GM23338 (cell line): ENCODE measurements around the gene RAD23B. TPM values are rescaled to one million over a fixed set of nuclear protein-coding genes. Genes with fewer than 3 reads are reported as not detected.

Experiments used
- ATAC-seq: fragments of 200-7000 bp; cut with Tn5 transposase; 3 replicates; pipeline ENCODE4 v1.9.1; 2020
- DNase-seq: peaks from one replicate; pipeline ENCODE4 v3.0.0-alpha.2; 2015; ENCODE audit warnings: low spot score
- H2AFZ ChIP-seq: fragments of 200-600 bp; sonication (generic); 2 replicates; pipeline ENCODE4 v1.8.0; 2016; ENCODE audit warnings: antibody characterized with exemption, mild to moderate bottlenecking, moderate library complexity
- H3F3A ChIP-seq: fragments of 200-600 bp; sonication (generic); replicated peaks from 2 replicates; pipeline ENCODE4 v1.8.0; 2017; ENCODE audit warnings: antibody characterized with exemption, mixed run types, low read depth
- H3K27ac ChIP-seq: fragments of 200-600 bp; sonication (generic); 2 replicates; pipeline ENCODE4 v1.6.1; 2016; ENCODE audit warnings: low read depth
- H3K27me3 ChIP-seq: fragments of 200-600 bp; sonication (generic); 2 replicates; pipeline ENCODE4 v1.8.0; 2016; ENCODE audit warnings: mild to moderate bottlenecking, mixed run types, moderate library complexity; ENCODE audit not compliant: insufficient read depth
- H3K36me3 ChIP-seq: fragments of 200-600 bp; sonication (generic); 2 replicates; pipeline ENCODE4 v1.8.0; 2016; ENCODE audit warnings: mild to moderate bottlenecking; ENCODE audit not compliant: insufficient read depth
- H3K4me1 ChIP-seq: fragments of 200-600 bp; sonication (generic); 2 replicates; pipeline ENCODE4 v1.8.0; 2016; ENCODE audit warnings: mild to moderate bottlenecking, moderate library complexity; ENCODE audit not compliant: insufficient read depth
- H3K4me2 ChIP-seq: fragments of 200-600 bp; sonication (generic); 2 replicates; pipeline ENCODE4 v1.7.1; 2017; ENCODE audit warnings: mixed run types
- H3K4me3 ChIP-seq: fragments of 200-600 bp; sonication (generic); 2 replicates; pipeline ENCODE4 v1.6.1; 2016; ENCODE audit warnings: mixed run types
- H3K79me2 ChIP-seq: fragments of 200-600 bp; sonication (generic); replicated peaks from 2 replicates; pipeline ENCODE4 v1.8.0; 2017; ENCODE audit warnings: mild to moderate bottlenecking; ENCODE audit not compliant: insufficient read depth
- H3K9me2 ChIP-seq: fragments of 200-600 bp; sonication (generic); 2 replicates; pipeline ENCODE4 v1.8.0; 2017; ENCODE audit not compliant: insufficient read depth
- H4K20me1 ChIP-seq: fragments of 200-600 bp; sonication (generic); replicated peaks from 2 replicates; pipeline ENCODE4 v1.8.0; 2017; ENCODE audit warnings: mild to moderate bottlenecking; ENCODE audit not compliant: insufficient read depth
- H3K27ac Mint-ChIP-seq: 2 replicates; pipeline ENCODE4 v1.8.0; 2020; ENCODE audit warnings: inconsistent platforms, mild to moderate bottlenecking, moderate library complexity, mixed read lengths
- H3K27me3 Mint-ChIP-seq: 3 replicates; pipeline ENCODE4 v1.8.0; 2022; ENCODE audit warnings: low read depth, mild to moderate bottlenecking, moderate library complexity, mixed read lengths, inconsistent platforms; ENCODE audit not compliant: insufficient read depth, poor library complexity
- H3K36me3 Mint-ChIP-seq: 3 replicates; pipeline ENCODE4 v1.8.0; 2021; ENCODE audit warnings: low read depth, mild to moderate bottlenecking, inconsistent platforms, moderate library complexity, mixed read lengths
- H3K4me1 Mint-ChIP-seq: 3 replicates; pipeline ENCODE4 v1.8.0; 2020; ENCODE audit warnings: mild to moderate bottlenecking, inconsistent platforms, mixed read lengths
- H3K4me3 Mint-ChIP-seq: 3 replicates; pipeline ENCODE4 v1.8.0; 2021; ENCODE audit warnings: moderate library complexity, mild to moderate bottlenecking, inconsistent platforms, mixed read lengths
- H3K9me3 Mint-ChIP-seq: 3 replicates; pipeline ENCODE4 v1.8.0; 2020; ENCODE audit warnings: moderate library complexity, mild to moderate bottlenecking, inconsistent platforms, mixed read lengths
- EZH2phosphoT487 ChIP-seq: fragments of 200-600 bp; sonication (generic); IDR thresholded peaks from one replicate; pipeline ENCODE4 v1.8.1; 2018; ENCODE audit warnings: antibody characterized with exemption; ENCODE audit not compliant: unreplicated experiment
- POLR2AphosphoS5 ChIP-seq: IDR thresholded peaks from 2 replicates; pipeline ENCODE4 v1.6.1; 2016; ENCODE audit warnings: antibody characterized with exemption, low read depth
- polyA plus RNA-seq: library from polyadenylated mRNA; unstranded; fragments of >200 nt; fragmentation: Nextera tagmentation; extraction: Ambion mirVana; gene quantifications from 2 replicates; pipeline ENCODE4 v1.2.1, GENCODE V29; 2016
- total RNA-seq: library from RNA; depleted of rRNA; stranded (reverse); fragments of >200 nt; shearing (Covaris generic); gene quantifications from 2 replicates; pipeline ENCODE4 v1.2.3, GENCODE V29; 2014
- TF ChIP-seq, protein P1 (sequence below): IDR thresholded peaks from 2 replicates; pipeline ENCODE4 v1.6.1; 2016; ENCODE audit warnings: antibody characterized with exemption
- TF ChIP-seq, protein P2 (sequence below), 2 experiments: fragments of 200-600 bp in 1 of 2; sonication (generic) in 1 of 2; conservative IDR thresholded peaks; 2 replicates each; pipeline versions ENCODE4 v1.5.1 to v1.6.1; 2016 to 2017; ENCODE audit warnings: antibody characterized with exemption in 2 of 2, low read depth in 2 of 2, mild to moderate bottlenecking in 2 of 2, moderate library complexity in 1 of 2
- TF ChIP-seq, protein P3 (sequence below): IDR thresholded peaks from one replicate; pipeline ENCODE4 v1.6.1; 2018; ENCODE audit warnings: antibody characterized with exemption; ENCODE audit not compliant: unreplicated experiment

RAD23B gene
- total and polyA plus RNA-seq, 2 experiments from 2014 or later, result 31.1 to 137 TPM

DNA sequence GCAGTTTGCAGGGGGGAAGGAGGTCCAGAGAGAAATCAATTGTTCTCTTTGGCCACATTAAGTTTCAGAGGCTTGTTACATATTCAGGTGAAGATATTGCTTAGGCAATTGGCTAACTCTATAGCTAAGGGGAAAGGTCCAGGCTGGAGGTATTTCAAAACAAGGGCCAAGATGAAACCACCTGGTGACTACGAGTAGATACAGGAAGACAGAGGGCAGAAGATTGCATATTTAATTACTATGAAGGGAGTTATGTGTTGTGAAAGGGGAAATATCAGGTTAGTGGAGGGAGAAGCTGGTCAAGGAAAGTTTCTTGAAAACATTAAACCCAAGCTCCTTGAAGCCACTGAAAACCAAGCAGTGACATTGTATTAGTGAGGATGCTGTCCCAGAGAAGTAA, 1.9 kb upstream of the RAD23B start (continued):
- TF ChIP-seq, protein P1, sequence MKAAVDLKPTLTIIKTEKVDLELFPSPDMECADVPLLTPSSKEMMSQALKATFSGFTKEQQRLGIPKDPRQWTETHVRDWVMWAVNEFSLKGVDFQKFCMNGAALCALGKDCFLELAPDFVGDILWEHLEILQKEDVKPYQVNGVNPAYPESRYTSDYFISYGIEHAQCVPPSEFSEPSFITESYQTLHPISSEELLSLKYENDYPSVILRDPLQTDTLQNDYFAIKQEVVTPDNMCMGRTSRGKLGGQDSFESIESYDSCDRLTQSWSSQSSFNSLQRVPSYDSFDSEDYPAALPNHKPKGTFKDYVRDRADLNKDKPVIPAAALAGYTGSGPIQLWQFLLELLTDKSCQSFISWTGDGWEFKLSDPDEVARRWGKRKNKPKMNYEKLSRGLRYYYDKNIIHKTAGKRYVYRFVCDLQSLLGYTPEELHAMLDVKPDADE, result no peak
- TF ChIP-seq POLR2AphosphoS5 (no peak), EZH2phosphoT487 (no peak)

DNA sequence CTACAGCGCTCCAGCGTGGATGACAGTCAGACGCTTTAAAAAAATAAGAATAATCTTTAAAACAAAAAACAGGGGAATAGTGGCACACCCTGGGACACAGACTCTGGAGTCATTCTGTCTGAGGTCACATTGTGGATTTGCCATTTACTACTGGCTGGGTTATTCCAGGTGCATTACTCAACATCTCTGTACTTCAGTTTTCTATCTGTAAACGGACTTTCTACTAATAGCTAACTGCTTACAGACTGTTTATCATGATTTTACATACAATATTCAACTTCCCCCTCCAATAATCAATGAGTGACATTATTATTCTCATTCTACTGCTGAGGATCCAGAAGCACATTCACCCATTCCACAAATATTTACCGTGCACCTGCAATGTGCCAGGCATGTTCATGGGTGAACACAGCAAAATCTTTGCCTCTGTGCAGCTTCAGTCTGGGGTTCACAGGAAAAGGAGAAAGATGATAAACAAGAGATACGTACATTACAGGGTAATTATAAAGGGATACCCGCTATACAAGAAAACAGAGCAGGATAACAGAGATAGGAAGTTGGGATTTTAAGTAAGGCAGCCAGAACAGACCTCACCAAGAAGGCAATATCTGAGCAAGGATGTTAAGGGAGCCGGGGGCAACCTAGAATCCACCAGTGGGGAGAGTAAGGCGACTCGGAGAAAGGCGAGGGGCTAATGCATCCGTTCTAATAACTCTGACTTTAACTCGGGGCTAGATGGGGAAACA, 984 bp upstream of the RAD23B start:
- peaks cover 31% of the 10 kb centered on the region for H3K4me1 Mint-ChIP-seq
- H3K36me3 Mint-ChIP-seq, result peaks cover 15% of the 10 kb centered on the region
- peak overlapping the region; percentile 64 for H2AFZ ChIP-seq

More for the DNA sequence above, 984 bp upstream of the RAD23B start:
- Mint-ChIP-seq H3K4me3 (peak overlapping the region; percentile 92), H3K27ac (peak overlapping the region; percentile 66), H3K9me3 (no peaks in the 10 kb centered on the region), H3K27me3 (peaks cover 5% of the 10 kb centered on the region)
- Histone ChIP-seq H3K27me3 (no peaks in the 10 kb centered on the region), H3F3A (no peaks in the 10 kb centered on the region), H3K79me2 (peaks cover 41% of the 10 kb centered on the region), H3K4me3 (peak overlapping the region; percentile 60), H3K36me3 (no peaks in the 10 kb centered on the region), H4K20me1 (peaks cover 17% of the 10 kb centered on the region), H3K4me2 (peak overlapping the region; percentile 85), H3K27ac (no peak overlapping the region), H3K9me2 (no peaks in the 10 kb centered on the region), H3K4me1 (peaks cover 23% of the 10 kb centered on the region)
- TF ChIP-seq, protein P2, sequence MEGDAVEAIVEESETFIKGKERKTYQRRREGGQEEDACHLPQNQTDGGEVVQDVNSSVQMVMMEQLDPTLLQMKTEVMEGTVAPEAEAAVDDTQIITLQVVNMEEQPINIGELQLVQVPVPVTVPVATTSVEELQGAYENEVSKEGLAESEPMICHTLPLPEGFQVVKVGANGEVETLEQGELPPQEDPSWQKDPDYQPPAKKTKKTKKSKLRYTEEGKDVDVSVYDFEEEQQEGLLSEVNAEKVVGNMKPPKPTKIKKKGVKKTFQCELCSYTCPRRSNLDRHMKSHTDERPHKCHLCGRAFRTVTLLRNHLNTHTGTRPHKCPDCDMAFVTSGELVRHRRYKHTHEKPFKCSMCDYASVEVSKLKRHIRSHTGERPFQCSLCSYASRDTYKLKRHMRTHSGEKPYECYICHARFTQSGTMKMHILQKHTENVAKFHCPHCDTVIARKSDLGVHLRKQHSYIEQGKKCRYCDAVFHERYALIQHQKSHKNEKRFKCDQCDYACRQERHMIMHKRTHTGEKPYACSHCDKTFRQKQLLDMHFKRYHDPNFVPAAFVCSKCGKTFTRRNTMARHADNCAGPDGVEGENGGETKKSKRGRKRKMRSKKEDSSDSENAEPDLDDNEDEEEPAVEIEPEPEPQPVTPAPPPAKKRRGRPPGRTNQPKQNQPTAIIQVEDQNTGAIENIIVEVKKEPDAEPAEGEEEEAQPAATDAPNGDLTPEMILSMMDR (conservative IDR thresholded peaks at IDR 0.05; ENCODE audit: low read depth in 2 of 2), result no peak
- TF ChIP-seq, protein P3, sequence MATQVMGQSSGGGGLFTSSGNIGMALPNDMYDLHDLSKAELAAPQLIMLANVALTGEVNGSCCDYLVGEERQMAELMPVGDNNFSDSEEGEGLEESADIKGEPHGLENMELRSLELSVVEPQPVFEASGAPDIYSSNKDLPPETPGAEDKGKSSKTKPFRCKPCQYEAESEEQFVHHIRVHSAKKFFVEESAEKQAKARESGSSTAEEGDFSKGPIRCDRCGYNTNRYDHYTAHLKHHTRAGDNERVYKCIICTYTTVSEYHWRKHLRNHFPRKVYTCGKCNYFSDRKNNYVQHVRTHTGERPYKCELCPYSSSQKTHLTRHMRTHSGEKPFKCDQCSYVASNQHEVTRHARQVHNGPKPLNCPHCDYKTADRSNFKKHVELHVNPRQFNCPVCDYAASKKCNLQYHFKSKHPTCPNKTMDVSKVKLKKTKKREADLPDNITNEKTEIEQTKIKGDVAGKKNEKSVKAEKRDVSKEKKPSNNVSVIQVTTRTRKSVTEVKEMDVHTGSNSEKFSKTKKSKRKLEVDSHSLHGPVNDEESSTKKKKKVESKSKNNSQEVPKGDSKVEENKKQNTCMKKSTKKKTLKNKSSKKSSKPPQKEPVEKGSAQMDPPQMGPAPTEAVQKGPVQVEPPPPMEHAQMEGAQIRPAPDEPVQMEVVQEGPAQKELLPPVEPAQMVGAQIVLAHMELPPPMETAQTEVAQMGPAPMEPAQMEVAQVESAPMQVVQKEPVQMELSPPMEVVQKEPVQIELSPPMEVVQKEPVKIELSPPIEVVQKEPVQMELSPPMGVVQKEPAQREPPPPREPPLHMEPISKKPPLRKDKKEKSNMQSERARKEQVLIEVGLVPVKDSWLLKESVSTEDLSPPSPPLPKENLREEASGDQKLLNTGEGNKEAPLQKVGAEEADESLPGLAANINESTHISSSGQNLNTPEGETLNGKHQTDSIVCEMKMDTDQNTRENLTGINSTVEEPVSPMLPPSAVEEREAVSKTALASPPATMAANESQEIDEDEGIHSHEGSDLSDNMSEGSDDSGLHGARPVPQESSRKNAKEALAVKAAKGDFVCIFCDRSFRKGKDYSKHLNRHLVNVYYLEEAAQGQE, result no peak
- TF ChIP-seq POLR2AphosphoS5, result no peak
- ATAC-seq (no peak), DNase-seq (no peak)
